ENCODE data around the gene CAB39. TPM values are rescaled to one million over a fixed set of nuclear protein-coding genes. Genes with fewer than 3 reads are reported as not detected.

Gene CAB39
- total RNA-seq, 4 donors from 2014 or later, result 88.5 to 115 (median 108) TPM

DNA sequence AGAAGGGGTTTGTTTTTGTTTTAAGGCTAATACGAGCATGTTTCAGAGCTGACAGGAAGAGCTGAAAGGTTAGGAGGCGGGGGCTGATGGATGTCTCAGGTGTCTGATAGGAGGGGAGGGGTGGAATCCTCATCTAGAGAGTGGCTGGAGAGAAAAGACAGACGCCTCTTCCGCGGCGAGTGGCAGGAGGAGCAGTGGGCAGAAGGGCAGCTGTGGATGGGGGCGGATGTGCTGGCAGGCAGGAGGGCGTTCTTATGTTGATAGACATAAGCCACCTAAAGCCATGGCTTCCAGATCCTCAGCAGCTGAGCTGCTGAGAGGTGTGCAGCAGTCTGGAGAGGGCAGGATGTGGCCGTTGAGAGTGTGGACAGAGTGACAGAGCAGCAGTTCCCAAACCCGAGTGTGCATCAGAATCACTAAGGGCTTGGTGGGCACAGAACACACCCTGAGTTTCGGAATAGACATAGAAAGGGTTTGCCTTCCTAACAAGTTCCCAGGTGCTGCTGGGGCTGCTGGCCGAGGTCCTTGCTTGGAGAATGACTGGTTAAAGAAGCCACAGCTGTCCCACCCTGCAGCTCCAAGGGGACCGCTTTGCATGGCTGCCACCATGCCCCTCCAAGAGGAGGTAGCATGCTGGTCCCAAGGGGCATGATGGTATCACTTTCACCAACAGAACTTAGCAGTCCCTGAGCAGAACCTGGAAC lies 149.1 kb downstream of the CAB39 start:
- 35 to 48% methylated on average over 8 to 13 of the region's 13 CpGs for WGBS, 2 donors (ENCODE audit: low coverage in 1 of 2)
- TF ChIP-seq POLR2AphosphoS5 (IDR thresholded peaks at IDR 0.05) (no peak), POLR2A (IDR thresholded peaks at IDR 0.05) (no peak), EP300 (IDR thresholded peaks at IDR 0.05) (no peak), CTCF (IDR thresholded peaks at IDR 0.05) (no peak)
- no peaks in the 10 kb centered on the region for H3K9me3 ChIP-seq

GRCh38 chr2:230862292-230862691 lies 149.7 kb downstream of the CAB39 start:
- 84% methylated on average over 5 of the region's 5 CpGs; no CpG with 5 or more reads in 1 of the 2 donors for WGBS, 2 donors (ENCODE audit: low coverage in 1 of 2)
- no peaks in the 10 kb centered on the region for H3K9me3 ChIP-seq
- H3K27ac ChIP-seq, result no peak overlapping the region
- ATAC-seq, result no peak
- H3K4me3 ChIP-seq, result no peak overlapping the region
- no peak for TF ChIP-seq CTCF (IDR thresholded peaks at IDR 0.05)
- TF ChIP-seq POLR2AphosphoS5 (IDR thresholded peaks at IDR 0.05), result no peak
- no peak for TF ChIP-seq POLR2A (IDR thresholded peaks at IDR 0.05)
- no peak for TF ChIP-seq EP300 (IDR thresholded peaks at IDR 0.05)
- no peaks in the 10 kb centered on the region for H3K36me3 ChIP-seq
- peaks cover under 1% of the 10 kb centered on the region for H3K27me3 ChIP-seq
- H3K4me1 ChIP-seq, result peaks cover 0 to 32% (median 16%) of the 10 kb centered on the region in 3 donors

More for the DNA sequence above, 149.1 kb downstream of the CAB39 start:
- Histone ChIP-seq H3K4me1 (peaks cover 0 to 26% (median 10%) of the 10 kb centered on the region in 3 donors), H3K27me3 (peaks cover 7% of the 10 kb centered on the region), H3K36me3 (no peaks in the 10 kb centered on the region), H3K4me3 (no peak overlapping the region), H3K27ac (no peak overlapping the region)
- ATAC-seq, result no peak

DNA sequence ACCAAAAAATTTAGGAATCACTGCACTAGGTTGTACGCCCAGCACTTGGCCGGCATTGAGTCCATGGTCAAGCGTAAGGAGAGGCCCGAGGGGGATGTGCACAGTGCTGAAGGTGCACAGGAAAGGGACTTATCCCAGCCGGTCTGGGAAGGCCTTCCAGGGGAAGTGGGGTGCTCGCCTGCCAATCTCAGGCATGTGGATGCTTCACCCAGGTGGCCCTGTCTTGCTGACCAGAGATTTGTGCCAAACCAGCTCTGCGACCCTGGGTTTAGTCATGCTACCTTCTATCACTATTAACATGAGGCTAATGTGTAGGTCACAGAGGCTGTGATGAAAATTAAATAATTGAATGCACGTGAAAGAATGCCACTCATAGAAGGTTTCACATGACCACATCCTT lies 150.4 kb downstream of the CAB39 start:
- ATAC-seq, result no peak
- H3K36me3 ChIP-seq, result no peaks in the 10 kb centered on the region
- H3K4me1 ChIP-seq, result peaks cover 0 to 39% (median 17%) of the 10 kb centered on the region in 3 donors
- no peaks in the 10 kb centered on the region for H3K27me3 ChIP-seq
- H3K27ac ChIP-seq, result no peak overlapping the region
- no peak overlapping the region for H3K4me3 ChIP-seq
- WGBS, 2 donors (ENCODE audit: low coverage in 1 of 2), result 76% methylated on average over 8 of the region's 8 CpGs; no CpG with 5 or more reads in 1 of the 2 donors
- no peaks in the 10 kb centered on the region for H3K9me3 ChIP-seq
- no peak for TF ChIP-seq POLR2A (IDR thresholded peaks at IDR 0.05)

DNA sequence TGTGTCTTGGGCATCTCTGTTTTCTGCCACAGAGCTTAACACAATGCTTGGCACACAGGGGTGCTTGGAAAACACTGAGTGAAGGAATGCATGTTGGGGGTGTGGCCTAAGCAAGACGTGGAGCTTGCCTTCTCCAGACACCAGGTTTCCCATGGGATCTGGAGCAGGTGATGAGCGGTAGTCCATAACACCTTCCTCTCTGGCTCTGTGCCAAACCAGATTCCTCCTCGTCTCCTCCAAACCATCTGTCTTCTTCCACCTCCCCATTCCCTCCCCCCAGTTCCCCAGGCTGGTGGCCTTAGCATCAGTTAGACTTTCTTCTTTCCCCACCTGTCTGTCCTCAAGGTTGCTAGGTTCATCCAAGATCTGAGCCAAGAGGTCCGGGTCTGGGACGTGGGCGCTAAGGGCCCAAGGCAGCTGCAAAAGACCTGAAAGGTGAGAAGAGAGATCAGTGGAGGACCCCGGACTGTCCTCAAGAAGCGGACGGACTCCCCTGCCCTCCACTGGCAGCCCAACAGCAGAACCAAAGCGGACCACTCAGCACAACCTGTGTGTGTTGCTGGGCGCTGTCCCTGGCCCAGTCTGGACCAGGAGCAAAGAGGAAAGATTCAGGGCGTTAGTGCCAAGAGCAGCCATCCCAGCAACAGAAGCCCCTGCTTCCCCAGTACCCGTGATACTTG lies 150.9 kb downstream of the CAB39 start:
- TF ChIP-seq EP300 (IDR thresholded peaks at IDR 0.05), result no peak
- TF ChIP-seq POLR2A (IDR thresholded peaks at IDR 0.05), result no peak
- TF ChIP-seq CTCF (IDR thresholded peaks at IDR 0.05), result no peak
- TF ChIP-seq POLR2AphosphoS5 (IDR thresholded peaks at IDR 0.05), result no peak
- 65% methylated on average over 3 of the region's 13 CpGs; no CpG with 5 or more reads in 1 of the 2 donors for WGBS, 2 donors (ENCODE audit: low coverage in 1 of 2)
- H3K27ac ChIP-seq, result no peak overlapping the region

DNA sequence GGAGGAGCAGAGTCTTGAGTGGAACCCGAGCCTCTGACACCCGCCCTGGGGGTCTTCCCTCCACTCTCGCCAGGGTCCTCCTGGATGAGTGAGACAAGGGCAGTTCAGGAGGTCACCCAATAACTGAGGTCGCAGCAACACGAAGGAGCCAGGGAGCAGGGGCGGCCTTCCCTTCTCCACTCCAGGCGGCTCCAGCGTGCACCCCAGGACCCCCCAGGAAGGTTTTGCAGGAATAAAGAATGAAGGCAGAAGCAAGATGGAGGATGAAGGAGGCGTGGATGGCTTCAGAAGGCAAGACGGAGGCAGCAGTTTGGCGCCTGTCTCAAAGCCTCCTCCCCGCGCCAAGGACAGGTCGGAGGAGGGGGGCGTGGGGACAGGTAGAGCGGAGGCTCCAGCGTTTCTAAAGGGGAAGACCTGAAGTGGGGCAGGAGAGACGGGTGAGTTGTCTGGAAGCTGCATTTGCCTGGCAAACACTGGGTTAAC lies 151.5 kb downstream of the CAB39 start:
- no peaks in the 10 kb centered on the region for H3K27me3 ChIP-seq
- H3K27ac ChIP-seq, result peak overlapping the region in 3 of 4 donors; percentile 28 to 85 (median 77)

More for the DNA sequence above, 150.9 kb downstream of the CAB39 start:
- H3K4me3 ChIP-seq, result no peak overlapping the region
- H3K4me1 ChIP-seq, result peaks cover 0 to 45% (median 19%) of the 10 kb centered on the region in 3 donors
- H3K27me3 ChIP-seq, result no peaks in the 10 kb centered on the region
- no peaks in the 10 kb centered on the region for H3K36me3 ChIP-seq
- H3K9me3 ChIP-seq, result no peaks in the 10 kb centered on the region
- no peak for ATAC-seq

More for the DNA sequence above, 151.5 kb downstream of the CAB39 start:
- Histone ChIP-seq H3K9me3 (no peaks in the 10 kb centered on the region), H3K4me3 (peak overlapping the region; percentile 54 to 89), H3K4me1 (peaks cover 0 to 50% (median 22%) of the 10 kb centered on the region in 3 donors), H3K36me3 (no peaks in the 10 kb centered on the region)
- no peak for ATAC-seq
- no peak for TF ChIP-seq POLR2A (IDR thresholded peaks at IDR 0.05)
- no peak for TF ChIP-seq EP300 (IDR thresholded peaks at IDR 0.05)
- TF ChIP-seq CTCF (IDR thresholded peaks at IDR 0.05), result no peak
- TF ChIP-seq POLR2AphosphoS5 (IDR thresholded peaks at IDR 0.05), result no peak
- 18 to 43% methylated on average over 10 to 13 of the region's 18 CpGs for WGBS, 2 donors (ENCODE audit: low coverage in 1 of 2)
